Activated naive CD4-positive, alpha-beta T cell treated with Interleukin-2 at 50 U/mL for 16 hours (primary cell): ENCODE results near the gene MTX3.

Experiments
- DNase-seq: peaks from one replicate; pipeline ENCODE4 v3.0.0-alpha.2; 2020

Gene MTX3

GRCh38 chr5:79932510-79933504, 58.3 kb downstream of the MTX3 start:
- DNase-seq: no peak

DNA sequence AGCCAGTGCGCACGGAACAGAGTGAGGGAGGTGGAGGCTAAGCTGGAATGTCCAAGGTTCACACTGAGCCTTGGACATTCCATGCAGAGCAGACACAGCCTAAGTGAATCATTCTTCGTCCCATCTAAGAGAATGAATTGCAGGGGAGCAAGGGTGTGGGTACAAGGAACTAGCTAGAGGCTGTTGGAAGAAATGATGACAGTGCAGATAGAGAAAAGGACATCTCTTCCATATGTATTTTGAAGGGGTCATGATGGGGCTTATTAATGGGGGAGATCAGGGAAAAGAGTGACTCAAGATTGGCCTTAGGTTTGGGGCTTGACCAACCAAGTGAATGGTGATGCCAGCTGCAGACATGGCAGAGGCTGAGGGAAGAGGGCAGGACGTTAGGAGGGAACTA, 59.2 kb downstream of the MTX3 start:
- no peak for DNase-seq

DNA sequence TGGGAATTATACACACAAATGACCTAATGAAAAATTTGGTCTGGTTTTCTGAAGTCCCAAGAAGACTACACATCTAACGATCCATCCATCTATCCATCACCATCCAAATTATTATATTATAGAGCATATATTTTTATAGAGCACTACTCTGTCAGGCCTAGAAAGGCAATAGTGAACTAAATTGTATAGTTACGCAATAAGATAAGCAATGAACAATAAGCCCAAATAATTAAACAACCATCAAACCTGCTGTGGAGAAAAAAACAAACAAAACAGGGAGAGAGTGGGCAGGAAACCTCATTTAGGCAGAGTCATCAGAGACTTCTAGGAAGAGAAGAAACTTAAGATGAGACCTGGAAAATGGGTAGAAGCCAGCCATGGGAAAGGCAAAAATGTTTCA, 59.7 kb downstream of the MTX3 start:
- no peak for DNase-seq

DNA sequence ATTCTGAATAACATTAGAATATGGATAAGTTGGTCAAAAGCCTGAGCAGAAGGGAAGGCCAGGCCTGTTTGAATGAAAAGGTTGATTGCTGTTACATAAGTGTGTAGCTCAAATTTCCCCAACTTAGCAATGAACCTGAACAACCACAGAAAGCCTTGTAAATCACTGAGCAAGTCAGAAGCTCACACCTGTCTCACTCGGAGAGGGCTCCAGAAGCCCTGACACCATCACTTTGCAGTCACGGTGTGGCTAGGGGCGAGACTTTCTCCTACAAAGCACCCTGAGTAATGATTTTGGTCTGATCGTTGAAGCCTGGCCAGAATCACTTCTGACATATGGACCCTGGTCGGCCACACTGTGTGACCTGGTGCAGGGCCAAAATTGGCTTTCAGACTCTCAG, 62.0 kb downstream of the MTX3 start:
- DNase-seq: no peak
